Measurements from ENCODE around the gene SEMA3B.
A peak's percentile ranks its signal among the peaks of the same experiment; 100 is the strongest.

- TF ChIP-seq CTCF (IDR thresholded peaks at IDR 0.05), result peak in 1 of 6 experiments; percentile 5
- TF ChIP-seq POLR2A (IDR thresholded peaks at IDR 0.05), result no peak
Observed at GRCh38 chr3:50238549-50239026, 30.4 kb upstream of the SEMA3B start.
